WTC11 (cell line): ENCODE measurements around the gene RAD23B. TPM values are rescaled to one million over a fixed set of nuclear protein-coding genes. Genes with fewer than 3 reads are reported as not detected.

Experiments used
- ATAC-seq: fragments of 200-7000 bp; cut with Tn5 transposase; 2 replicates; pipeline ENCODE4 v1.10.0; 2021; ENCODE audit warnings: mild to moderate bottlenecking, moderate library complexity
- CTCF ChIA-PET: fragments of 300-600 bp; sonication (Branson Sonifier 250); formaldehyde crosslinking; loops from one replicate; lab custom pipeline; 2021; ENCODE audit warnings: antibody characterized with exemption; lab: Charles Lee
- POLR2A ChIA-PET: fragments of 350-600 bp; sonication (Branson Sonifier 250); formaldehyde crosslinking; loops from one replicate; lab custom pipeline; 2021; ENCODE audit warnings: antibody characterized with exemption; lab: Charles Lee
- DNase-seq: peaks from one replicate; pipeline ENCODE4 v3.0.0; 2021; ENCODE audit warnings: low spot score
- H3K27ac Mint-ChIP-seq: 2 replicates; pipeline ENCODE4 v1.8.0; 2021; ENCODE audit warnings: mixed read lengths
- H3K27me3 Mint-ChIP-seq: 2 replicates; pipeline ENCODE4 v1.8.0; 2021; ENCODE audit warnings: low read depth, mild to moderate bottlenecking, moderate library complexity, mixed read lengths
- H3K36me3 Mint-ChIP-seq: 2 replicates; pipeline ENCODE4 v1.8.0; 2021; ENCODE audit warnings: mixed read lengths
- H3K4me1 Mint-ChIP-seq: 2 replicates; pipeline ENCODE4 v1.8.0; 2022; ENCODE audit warnings: mixed read lengths
- H3K4me3 Mint-ChIP-seq: 2 replicates; pipeline ENCODE4 v1.8.0; 2021; ENCODE audit warnings: mild to moderate bottlenecking, moderate library complexity, mixed read lengths
- H3K9me3 Mint-ChIP-seq: 2 replicates; pipeline ENCODE4 v1.8.0; 2021; ENCODE audit warnings: mixed read lengths
- CBFB ChIP-seq: sonication (generic); formaldehyde crosslinking; IDR thresholded peaks from 2 replicates; pipeline ENCODE4 v1.8.1; 2022; ENCODE audit warnings: mild to moderate bottlenecking, low read depth, missing genetic modification reagents
- ELF4 ChIP-seq: sonication (generic); formaldehyde crosslinking; IDR thresholded peaks from 2 replicates; pipeline ENCODE4 v1.8.1; 2022; ENCODE audit warnings: low read depth, mild to moderate bottlenecking, moderate library complexity, missing genetic modification reagents
- EMX1 ChIP-seq: fragments of 250-450 bp; sonication (Bioruptor Pico); IDR thresholded peaks from 2 replicates; pipeline ENCODE4 v1.8.0; 2021; ENCODE audit warnings: mild to moderate bottlenecking
- FOXJ3 ChIP-seq: sonication (generic); formaldehyde crosslinking; IDR thresholded peaks from 2 replicates; pipeline ENCODE4 v1.9.0; 2021; ENCODE audit warnings: missing genetic modification reagents, mild to moderate bottlenecking, borderline replicate concordance
- FOXP4 ChIP-seq: sonication (generic); formaldehyde crosslinking; IDR thresholded peaks from 2 replicates; pipeline ENCODE4 v1.8.0; 2022; ENCODE audit warnings: mild to moderate bottlenecking, missing genetic modification reagents
- GTF2I ChIP-seq: fragments of 250-450 bp; sonication (Bioruptor Pico); conservative IDR thresholded peaks from 2 replicates; pipeline ENCODE4 v1.4.0; 2021; ENCODE audit warnings: mild to moderate bottlenecking
- MAX ChIP-seq: sonication (generic); formaldehyde crosslinking; IDR thresholded peaks from 2 replicates; pipeline ENCODE4 v1.8.0; 2022; ENCODE audit warnings: mild to moderate bottlenecking, missing genetic modification reagents
- RORB ChIP-seq: fragments of 250-450 bp; sonication (Bioruptor Pico); IDR thresholded peaks from 2 replicates; pipeline ENCODE4 v1.9.0; 2021; ENCODE audit warnings: mild to moderate bottlenecking
- SMAD3 ChIP-seq: sonication (generic); formaldehyde crosslinking; IDR thresholded peaks from 2 replicates; pipeline ENCODE4 v1.8.0; 2022; ENCODE audit warnings: missing genetic modification reagents, mild to moderate bottlenecking, borderline replicate concordance
- SP1 ChIP-seq: sonication (generic); formaldehyde crosslinking; conservative IDR thresholded peaks from 2 replicates; pipeline ENCODE4 v1.8.1; 2022; ENCODE audit warnings: missing genetic modification reagents
- TP53 ChIP-seq: sonication (generic); formaldehyde crosslinking; IDR thresholded peaks from 2 replicates; pipeline ENCODE4 v1.8.1; 2023; ENCODE audit warnings: mild to moderate bottlenecking, missing genetic modification reagents
- USF2 ChIP-seq: sonication (generic); formaldehyde crosslinking; IDR thresholded peaks from 2 replicates; pipeline ENCODE4 v1.8.1; 2023; ENCODE audit warnings: mild to moderate bottlenecking, missing genetic modification reagents, moderate library complexity
- ZNF219 ChIP-seq: sonication (generic); formaldehyde crosslinking; IDR thresholded peaks from 2 replicates; pipeline ENCODE4 v1.8.0; 2023; ENCODE audit warnings: missing genetic modification reagents, mild to moderate bottlenecking, borderline replicate concordance
- ZNF671 ChIP-seq: fragments of 250-450 bp; sonication (Bioruptor Pico); IDR thresholded peaks from 2 replicates; pipeline ENCODE4 v1.8.0; 2021; ENCODE audit warnings: mild to moderate bottlenecking
- total RNA-seq: library from RNA; stranded (reverse); gene quantifications from 3 replicates; pipeline ENCODE4 v1.2.3, GENCODE V29; 2021
- TF ChIP-seq, protein P1 (sequence below): fragments of 250-450 bp; sonication (Bioruptor Pico); IDR thresholded peaks from 2 replicates; pipeline ENCODE4 v1.9.0; 2021; ENCODE audit warnings: mild to moderate bottlenecking
- TF ChIP-seq, protein P2 (sequence below): sonication (generic); formaldehyde crosslinking; IDR thresholded peaks from 2 replicates; pipeline ENCODE4 v1.8.0; 2022; ENCODE audit warnings: missing genetic modification reagents
- TF ChIP-seq, protein P3 (sequence below): fragments of 250-450 bp; sonication (Bioruptor Pico); IDR thresholded peaks from 2 replicates; pipeline ENCODE4 v2.1.2; 2022; ENCODE audit warnings: mild to moderate bottlenecking, moderate library complexity

RAD23B gene
- total RNA-seq, 1 experiment from 2014 or later: 150 TPM

GRCh38 chr9:107290619-107291018 lies 7.5 kb downstream of the RAD23B start:
- Mint-ChIP-seq H3K4me3 (no peak overlapping the region; the same call in 1 of the 2 replicates), H3K27ac (peak overlapping the region; percentile 43; the same call in 1 of the 2 replicates), H3K9me3 (no peaks in the 10 kb centered on the region), H3K27me3 (no peaks in the 10 kb centered on the region), H3K4me1 (peaks cover 84% of the 10 kb centered on the region), H3K36me3 (no peaks in the 10 kb centered on the region)
- TF ChIP-seq ZNF671 (CRISPR knock-in tag) (no peak), CBFB (CRISPR knock-in tag) (no peak), FOXP4 (CRISPR knock-in tag) (no peak), GTF2I (no peak), ELF4 (CRISPR knock-in tag) (no peak)
- TF ChIP-seq, protein P1, sequence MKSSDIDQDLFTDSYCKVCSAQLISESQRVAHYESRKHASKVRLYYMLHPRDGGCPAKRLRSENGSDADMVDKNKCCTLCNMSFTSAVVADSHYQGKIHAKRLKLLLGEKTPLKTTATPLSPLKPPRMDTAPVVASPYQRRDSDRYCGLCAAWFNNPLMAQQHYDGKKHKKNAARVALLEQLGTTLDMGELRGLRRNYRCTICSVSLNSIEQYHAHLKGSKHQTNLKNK: no peak
- TF ChIP-seq, protein P2, sequence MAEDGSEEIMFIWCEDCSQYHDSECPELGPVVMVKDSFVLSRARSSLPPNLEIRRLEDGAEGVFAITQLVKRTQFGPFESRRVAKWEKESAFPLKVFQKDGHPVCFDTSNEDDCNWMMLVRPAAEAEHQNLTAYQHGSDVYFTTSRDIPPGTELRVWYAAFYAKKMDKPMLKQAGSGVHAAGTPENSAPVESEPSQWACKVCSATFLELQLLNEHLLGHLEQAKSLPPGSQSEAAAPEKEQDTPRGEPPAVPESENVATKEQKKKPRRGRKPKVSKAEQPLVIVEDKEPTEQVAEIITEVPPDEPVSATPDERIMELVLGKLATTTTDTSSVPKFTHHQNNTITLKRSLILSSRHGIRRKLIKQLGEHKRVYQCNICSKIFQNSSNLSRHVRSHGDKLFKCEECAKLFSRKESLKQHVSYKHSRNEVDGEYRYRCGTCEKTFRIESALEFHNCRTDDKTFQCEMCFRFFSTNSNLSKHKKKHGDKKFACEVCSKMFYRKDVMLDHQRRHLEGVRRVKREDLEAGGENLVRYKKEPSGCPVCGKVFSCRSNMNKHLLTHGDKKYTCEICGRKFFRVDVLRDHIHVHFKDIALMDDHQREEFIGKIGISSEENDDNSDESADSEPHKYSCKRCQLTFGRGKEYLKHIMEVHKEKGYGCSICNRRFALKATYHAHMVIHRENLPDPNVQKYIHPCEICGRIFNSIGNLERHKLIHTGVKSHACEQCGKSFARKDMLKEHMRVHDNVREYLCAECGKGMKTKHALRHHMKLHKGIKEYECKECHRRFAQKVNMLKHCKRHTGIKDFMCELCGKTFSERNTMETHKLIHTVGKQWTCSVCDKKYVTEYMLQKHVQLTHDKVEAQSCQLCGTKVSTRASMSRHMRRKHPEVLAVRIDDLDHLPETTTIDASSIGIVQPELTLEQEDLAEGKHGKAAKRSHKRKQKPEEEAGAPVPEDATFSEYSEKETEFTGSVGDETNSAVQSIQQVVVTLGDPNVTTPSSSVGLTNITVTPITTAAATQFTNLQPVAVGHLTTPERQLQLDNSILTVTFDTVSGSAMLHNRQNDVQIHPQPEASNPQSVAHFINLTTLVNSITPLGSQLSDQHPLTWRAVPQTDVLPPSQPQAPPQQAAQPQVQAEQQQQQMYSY: no peak
- TF ChIP-seq, protein P3, sequence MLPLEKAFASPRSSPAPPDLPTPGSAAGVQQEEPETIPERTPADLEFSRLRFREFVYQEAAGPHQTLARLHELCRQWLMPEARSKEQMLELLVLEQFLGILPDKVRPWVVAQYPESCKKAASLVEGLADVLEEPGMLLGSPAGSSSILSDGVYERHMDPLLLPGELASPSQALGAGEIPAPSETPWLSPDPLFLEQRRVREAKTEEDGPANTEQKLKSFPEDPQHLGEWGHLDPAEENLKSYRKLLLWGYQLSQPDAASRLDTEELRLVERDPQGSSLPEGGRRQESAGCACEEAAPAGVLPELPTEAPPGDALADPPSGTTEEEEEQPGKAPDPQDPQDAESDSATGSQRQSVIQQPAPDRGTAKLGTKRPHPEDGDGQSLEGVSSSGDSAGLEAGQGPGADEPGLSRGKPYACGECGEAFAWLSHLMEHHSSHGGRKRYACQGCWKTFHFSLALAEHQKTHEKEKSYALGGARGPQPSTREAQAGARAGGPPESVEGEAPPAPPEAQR (CRISPR knock-in tag): no peak
- ChIA-PET POLR2A (no interaction called here), CTCF (no interaction called here)
- DNase-seq (no peak), ATAC-seq (no peak)

GRCh38 chr9:107292821-107293542 lies 9.9 kb downstream of the RAD23B start:
- Mint-ChIP-seq H3K27ac (no peak overlapping the region), H3K27me3 (no peaks in the 10 kb centered on the region), H3K9me3 (no peaks in the 10 kb centered on the region), H3K4me3 (no peak overlapping the region), H3K36me3 (no peaks in the 10 kb centered on the region), H3K4me1 (peaks cover 72% of the 10 kb centered on the region)
- ATAC-seq (no peak), DNase-seq (no peak)
- ChIA-PET CTCF (no interaction called here), POLR2A (no interaction called here)
- TF ChIP-seq FOXJ3 (CRISPR knock-in tag): no peak

DNA sequence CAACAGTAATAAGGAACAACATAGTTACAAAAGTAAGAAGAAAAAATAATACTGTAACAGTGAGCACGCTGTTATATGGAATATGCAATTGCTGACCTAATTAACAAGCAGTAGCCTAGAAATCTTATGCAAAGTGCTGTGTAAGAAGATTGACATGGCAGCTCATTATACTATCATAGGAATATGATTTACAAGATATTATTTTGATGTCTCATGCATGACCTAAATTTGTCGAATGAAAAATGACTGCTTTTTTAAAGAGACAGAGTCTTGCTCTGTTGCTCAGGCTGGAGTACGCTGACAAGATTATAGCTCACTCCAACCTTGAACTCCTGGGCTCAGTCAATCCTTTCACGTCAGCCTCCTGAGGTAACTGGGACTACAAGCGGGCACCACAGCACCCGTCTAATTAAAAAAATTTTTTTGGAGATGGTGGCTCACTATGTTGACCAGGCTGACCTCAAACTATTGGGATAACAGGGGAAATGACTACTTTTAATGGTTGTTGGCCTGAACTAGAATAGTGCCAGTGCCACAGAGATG lies 10.5 kb downstream of the RAD23B start:
- TF ChIP-seq MAX (CRISPR knock-in tag) (no peak), USF2 (no peak), SP1 (no peak), ZNF219 (no peak), SMAD3 (CRISPR knock-in tag) (no peak), EMX1 (no peak), RORB (no peak), TP53 (CRISPR knock-in tag) (no peak)
- TF ChIP-seq, protein P2: no peak
- H3K4me3 Mint-ChIP-seq: no peak overlapping the region
- H3K27me3 Mint-ChIP-seq: no peaks in the 10 kb centered on the region
- no peak for DNase-seq
- H3K27ac Mint-ChIP-seq: no peak overlapping the region
- ChIA-PET CTCF (no interaction called here), POLR2A (no interaction called here)
- no peak for ATAC-seq
- H3K9me3 Mint-ChIP-seq: no peaks in the 10 kb centered on the region
- H3K36me3 Mint-ChIP-seq: no peaks in the 10 kb centered on the region
- peaks cover 67% of the 10 kb centered on the region for H3K4me1 Mint-ChIP-seq
